Naive thymus-derived CD4-positive, alpha-beta T cell (primary cell): Measurements from ENCODE around the gene WASF3. TPM values are rescaled to one million over a fixed set of nuclear protein-coding genes. Genes with fewer than 3 reads are reported as not detected.

Source experiments
- ATAC-seq: fragments of 150-1000 bp; cut with Tn5 transposase; 2 replicates; pipeline ENCODE4 v1.10.0; 2021; ENCODE audit warnings: mild to moderate bottlenecking, moderate library complexity
- CTCF ChIA-PET: fragments of 350-600 bp; sonication (Branson Sonifier 250); formaldehyde crosslinking; loops from one replicate; lab custom pipeline; 2021; ENCODE audit warnings: antibody characterized with exemption; lab: Charles Lee
- POLR2A ChIA-PET: fragments of 350-600 bp; sonication (Branson Sonifier 250); formaldehyde crosslinking; loops from one replicate; lab custom pipeline; 2021; ENCODE audit warnings: antibody characterized with exemption, inconsistent platforms; lab: Charles Lee
- DNase-seq, 9 donors: peaks; one replicate each; pipeline versions ENCODE4 v3.0.0 to v3.0.0-alpha.2; 2020 to 2022; ENCODE audit warnings: mixed read lengths in 1 of 9
- H3K27ac ChIP-seq: one replicate; pipeline ENCODE4 v1.7.0; 2013; ENCODE audit warnings: mild to moderate bottlenecking, low read depth, low read length, moderate library complexity
- H3K27me3 ChIP-seq, 2 donors: one replicate each; pipeline ENCODE4 v1.7.0; 2013; ENCODE audit warnings: low read length in 2 of 2, mild to moderate bottlenecking in 2 of 2, moderate library complexity in 2 of 2; ENCODE audit not compliant: control insufficient read depth in 2 of 2, insufficient read depth in 2 of 2
- H3K36me3 ChIP-seq, 3 experiments: 1 replicate in 2 of 3; 2 replicates in 1 of 3; pipeline ENCODE4 v1.7.0; 2013; ENCODE audit warnings: low read length in 3 of 3, mild to moderate bottlenecking in 3 of 3, moderate library complexity in 1 of 3; ENCODE audit not compliant: insufficient read depth in 3 of 3, control insufficient read depth in 2 of 3
- H3K4me1 ChIP-seq, 2 donors: one replicate each; pipeline ENCODE4 v1.7.0; 2013; ENCODE audit warnings: low read length in 2 of 2, mild to moderate bottlenecking in 2 of 2, moderate library complexity in 1 of 2; ENCODE audit not compliant: control insufficient read depth in 2 of 2, insufficient read depth in 2 of 2
- H3K4me3 ChIP-seq: 2 replicates; pipeline ENCODE4 v1.7.0; 2013; ENCODE audit warnings: mild to moderate bottlenecking, low read length
- H3K9me3 ChIP-seq, 3 experiments: 1 replicate in 2 of 3; 2 replicates in 1 of 3; pipeline ENCODE4 v1.7.0; 2013; ENCODE audit warnings: low read length in 3 of 3; ENCODE audit not compliant: control insufficient read depth in 2 of 3
- H3K27ac Mint-ChIP-seq, 9 donors: one replicate each; pipeline ENCODE4 v1.8.0; 2020 to 2022; ENCODE audit warnings: mixed read lengths in 9 of 9, mild to moderate bottlenecking in 8 of 9, moderate library complexity in 5 of 9, inconsistent platforms in 2 of 9
- H3K27me3 Mint-ChIP-seq, 5 donors: one replicate each; pipeline ENCODE4 v1.8.0; 2021 to 2022; ENCODE audit warnings: mixed read lengths in 5 of 5, mild to moderate bottlenecking in 1 of 5
- H3K36me3 Mint-ChIP-seq, 5 donors: one replicate each; pipeline ENCODE4 v1.8.0; 2020 to 2022; ENCODE audit warnings: mixed read lengths in 5 of 5, mild to moderate bottlenecking in 3 of 5, inconsistent platforms in 1 of 5
- H3K4me1 Mint-ChIP-seq, 7 donors: one replicate each; pipeline ENCODE4 v1.8.0; 2020 to 2022; ENCODE audit warnings: mixed read lengths in 7 of 7, mild to moderate bottlenecking in 3 of 7, inconsistent platforms in 1 of 7
- H3K4me3 Mint-ChIP-seq, 10 donors: one replicate each; pipeline ENCODE4 v1.8.0; 2020 to 2022; ENCODE audit warnings: mild to moderate bottlenecking in 10 of 10, mixed read lengths in 10 of 10, moderate library complexity in 6 of 10, inconsistent platforms in 2 of 10
- H3K9me3 Mint-ChIP-seq, 11 donors: one replicate each; pipeline ENCODE4 v1.8.0; 2020 to 2022; ENCODE audit warnings: mixed read lengths in 11 of 11, mild to moderate bottlenecking in 4 of 11, inconsistent platforms in 1 of 11, moderate library complexity in 1 of 11
- intact Hi-C, 2 donors: fragments of 100-400 bp; cut with micrococcal nuclease; formaldehyde crosslinking; loops; one replicate each; pipeline ENCODE4 v1.15.1; 2023
- polyA plus RNA-seq, 2 donors: library from polyadenylated mRNA; unstranded; fragments of 300-500 nt; fragmentation: Illumina TruSeq; gene quantifications; one replicate each; pipeline ENCODE4 v1.2.3, GENCODE V29; 2021
- total RNA-seq, 6 experiments: library from RNA in 5 of 6; stranded (reverse) in 5 of 6; gene quantifications; 1 replicate in 5 of 6; 2 replicates in 1 of 6; pipeline ENCODE4 v1.2.3 and lab custom pipeline; 2021 to 2026

WASF3 gene
- total and polyA plus RNA-seq, 7 experiments from 2014 or later: 0.08 to 0.20 TPM; not detected in 5

- Histone ChIP-seq H3K36me3 (no peaks in the 10 kb centered on the region), H3K4me3 (no peak overlapping the region), H3K27ac (no peak overlapping the region), H3K9me3 (no peaks in the 10 kb centered on the region), H3K4me1 (no peaks in the 10 kb centered on the region), H3K27me3 (peaks cover 0 to 6% of the 10 kb centered on the region in 2 donors)
- no peak overlapping the region for H3K27ac Mint-ChIP-seq
- intact Hi-C loops: no loop called here
- H3K4me1 Mint-ChIP-seq: peaks cover 3 to 13% (median 10%) of the 10 kb centered on the region in 7 donors
- H3K36me3 Mint-ChIP-seq: peaks cover 0 to 3% (median 0%) of the 10 kb centered on the region in 5 donors
- DNase-seq: no peak
- no peak overlapping the region for H3K4me3 Mint-ChIP-seq
- CTCF ChIA-PET: no interaction called here
- H3K27me3 Mint-ChIP-seq: peaks cover 19 to 41% (median 30%) of the 10 kb centered on the region in 5 donors
- ATAC-seq: no peak
- H3K9me3 Mint-ChIP-seq: no peaks in the 10 kb centered on the region
- POLR2A ChIA-PET: no interaction called here
Observed at GRCh38 chr13:26562512-26562890, 5.0 kb downstream of the WASF3 start.

GRCh38 chr13:26563713-26564112, 6.2 kb downstream of the WASF3 start:
- no peak overlapping the region for H3K4me3 Mint-ChIP-seq
- peaks cover 20 to 45% (median 33%) of the 10 kb centered on the region in 5 donors for H3K27me3 Mint-ChIP-seq
- intact Hi-C loops: no loop called here
- H3K27me3 ChIP-seq: peaks cover 0 to 3% of the 10 kb centered on the region in 2 donors
- H3K36me3 Mint-ChIP-seq: peaks cover 0 to 3% (median 0%) of the 10 kb centered on the region in 5 donors
- no peaks in the 10 kb centered on the region for H3K36me3 ChIP-seq
- H3K9me3 Mint-ChIP-seq: peaks cover 0 to 3% (median 0%) of the 10 kb centered on the region in 11 donors
- DNase-seq (no peak), ATAC-seq (no peak)
- no peak overlapping the region for H3K27ac Mint-ChIP-seq
- CTCF ChIA-PET: no interaction called here
- H3K4me1 ChIP-seq: no peaks in the 10 kb centered on the region
- H3K4me3 ChIP-seq: no peak overlapping the region
- H3K27ac ChIP-seq: no peak overlapping the region
- POLR2A ChIA-PET: no interaction called here
- peaks cover 0 to 8% (median 6%) of the 10 kb centered on the region in 7 donors for H3K4me1 Mint-ChIP-seq
- no peaks in the 10 kb centered on the region for H3K9me3 ChIP-seq

GRCh38 chr13:26568132-26568815, 10.8 kb downstream of the WASF3 start:
- no peak overlapping the region for H3K27ac ChIP-seq
- no peaks in the 10 kb centered on the region for H3K9me3 ChIP-seq
- H3K27me3 ChIP-seq: no peaks in the 10 kb centered on the region
- intact Hi-C loops: no loop called here
- ATAC-seq: no peak
- no peaks in the 10 kb centered on the region for H3K36me3 ChIP-seq
- ChIA-PET POLR2A (no interaction called here), CTCF (no interaction called here)
- H3K4me3 ChIP-seq: no peak overlapping the region
- no peaks in the 10 kb centered on the region for H3K4me1 Mint-ChIP-seq
- no peaks in the 10 kb centered on the region for H3K36me3 Mint-ChIP-seq
- peaks cover 13 to 50% (median 32%) of the 10 kb centered on the region in 5 donors for H3K27me3 Mint-ChIP-seq
- no peaks in the 10 kb centered on the region for H3K4me1 ChIP-seq
- no peak for DNase-seq
- peak overlapping the region in 1 of 9 donors; percentile 26 for H3K27ac Mint-ChIP-seq
- H3K9me3 Mint-ChIP-seq: peaks cover 0 to 3% (median 0%) of the 10 kb centered on the region in 11 donors
- H3K4me3 Mint-ChIP-seq: no peak overlapping the region

GRCh38 chr13:26571518-26571917, 14.0 kb downstream of the WASF3 start:
- Mint-ChIP-seq H3K36me3 (no peaks in the 10 kb centered on the region), H3K4me1 (no peaks in the 10 kb centered on the region), H3K27ac (no peak overlapping the region), H3K27me3 (peaks cover 14 to 53% (median 26%) of the 10 kb centered on the region in 5 donors), H3K4me3 (no peak overlapping the region), H3K9me3 (peaks cover 0 to 8% (median 0%) of the 10 kb centered on the region in 11 donors)
- no peaks in the 10 kb centered on the region for H3K9me3 ChIP-seq
- ChIA-PET POLR2A (no interaction called here), CTCF (interaction anchor here (0.6 kb wide), 1 partner anchor 1196 kb away, joined by 3 read pairs; no protein-coding TSS in a partner anchor)
- no peak overlapping the region for H3K27ac ChIP-seq
- DNase-seq (no peak), ATAC-seq (no peak)
- intact Hi-C loops: no loop called here
- H3K36me3 ChIP-seq: no peaks in the 10 kb centered on the region
- H3K27me3 ChIP-seq: no peaks in the 10 kb centered on the region
- no peak overlapping the region for H3K4me3 ChIP-seq
- no peaks in the 10 kb centered on the region for H3K4me1 ChIP-seq

GRCh38 chr13:26575244-26575643, 17.8 kb downstream of the WASF3 start:
- H3K27ac Mint-ChIP-seq: no peak overlapping the region
- ChIA-PET CTCF (no interaction called here), POLR2A (no interaction called here)
- H3K9me3 Mint-ChIP-seq: peaks cover 0 to 22% (median 9%) of the 10 kb centered on the region in 11 donors
- Histone ChIP-seq H3K36me3 (no peaks in the 10 kb centered on the region), H3K9me3 (no peaks in the 10 kb centered on the region), H3K4me3 (no peak overlapping the region), H3K4me1 (no peaks in the 10 kb centered on the region), H3K27me3 (no peaks in the 10 kb centered on the region), H3K27ac (no peak overlapping the region)
- DNase-seq (no peak), ATAC-seq (no peak)
- H3K4me1 Mint-ChIP-seq: no peaks in the 10 kb centered on the region
- no peak overlapping the region for H3K4me3 Mint-ChIP-seq
- intact Hi-C loops: no loop called here
- peaks cover 7 to 29% (median 11%) of the 10 kb centered on the region in 5 donors for H3K27me3 Mint-ChIP-seq
- H3K36me3 Mint-ChIP-seq: peaks cover 0 to 9% (median 0%) of the 10 kb centered on the region in 5 donors

GRCh38 chr13:26579580-26579979, 22.1 kb downstream of the WASF3 start:
- ATAC-seq (no peak), DNase-seq (no peak)
- CTCF ChIA-PET: no interaction called here
- intact Hi-C loops: no loop called here
- Mint-ChIP-seq H3K27ac (peak overlapping the region in 1 of 9 donors; percentile 21), H3K4me1 (no peaks in the 10 kb centered on the region), H3K36me3 (peaks cover 0 to 9% (median 0%) of the 10 kb centered on the region in 5 donors), H3K9me3 (peaks cover 0 to 22% (median 9%) of the 10 kb centered on the region in 11 donors), H3K4me3 (no peak overlapping the region), H3K27me3 (peaks cover 7 to 33% (median 22%) of the 10 kb centered on the region in 5 donors)
- Histone ChIP-seq H3K27ac (no peak overlapping the region), H3K27me3 (no peaks in the 10 kb centered on the region), H3K36me3 (no peaks in the 10 kb centered on the region), H3K4me3 (no peak overlapping the region), H3K4me1 (no peaks in the 10 kb centered on the region), H3K9me3 (no peaks in the 10 kb centered on the region)
- POLR2A ChIA-PET: no interaction called here

- ATAC-seq: no peak
- intact Hi-C loops: no loop called here
- H3K27me3 ChIP-seq: no peaks in the 10 kb centered on the region
- Mint-ChIP-seq H3K27me3 (peaks cover 11 to 19% (median 15%) of the 10 kb centered on the region in 5 donors), H3K4me3 (no peak overlapping the region), H3K36me3 (peaks cover 0 to under 1% (median 0%) of the 10 kb centered on the region in 5 donors), H3K4me1 (no peaks in the 10 kb centered on the region), H3K27ac (no peak overlapping the region), H3K9me3 (peaks cover 0 to 8% (median under 1%) of the 10 kb centered on the region in 11 donors)
- no peak overlapping the region for H3K4me3 ChIP-seq
- H3K27ac ChIP-seq: no peak overlapping the region
- no peak for DNase-seq
- no peaks in the 10 kb centered on the region for H3K4me1 ChIP-seq
- no peaks in the 10 kb centered on the region for H3K9me3 ChIP-seq
- POLR2A ChIA-PET: no interaction called here
- CTCF ChIA-PET: no interaction called here
- no peaks in the 10 kb centered on the region for H3K36me3 ChIP-seq
Observed at GRCh38 chr13:26583662-26584061, 26.2 kb downstream of the WASF3 start.
